ENCODE results near the gene SLC17A9. TPM values are rescaled to one million over a fixed set of nuclear protein-coding genes. Genes with fewer than 3 reads are reported as not detected.

Gene SLC17A9
- total RNA-seq, 2 donors from 2014 or later: 10.2 to 11.8 TPM

DNA sequence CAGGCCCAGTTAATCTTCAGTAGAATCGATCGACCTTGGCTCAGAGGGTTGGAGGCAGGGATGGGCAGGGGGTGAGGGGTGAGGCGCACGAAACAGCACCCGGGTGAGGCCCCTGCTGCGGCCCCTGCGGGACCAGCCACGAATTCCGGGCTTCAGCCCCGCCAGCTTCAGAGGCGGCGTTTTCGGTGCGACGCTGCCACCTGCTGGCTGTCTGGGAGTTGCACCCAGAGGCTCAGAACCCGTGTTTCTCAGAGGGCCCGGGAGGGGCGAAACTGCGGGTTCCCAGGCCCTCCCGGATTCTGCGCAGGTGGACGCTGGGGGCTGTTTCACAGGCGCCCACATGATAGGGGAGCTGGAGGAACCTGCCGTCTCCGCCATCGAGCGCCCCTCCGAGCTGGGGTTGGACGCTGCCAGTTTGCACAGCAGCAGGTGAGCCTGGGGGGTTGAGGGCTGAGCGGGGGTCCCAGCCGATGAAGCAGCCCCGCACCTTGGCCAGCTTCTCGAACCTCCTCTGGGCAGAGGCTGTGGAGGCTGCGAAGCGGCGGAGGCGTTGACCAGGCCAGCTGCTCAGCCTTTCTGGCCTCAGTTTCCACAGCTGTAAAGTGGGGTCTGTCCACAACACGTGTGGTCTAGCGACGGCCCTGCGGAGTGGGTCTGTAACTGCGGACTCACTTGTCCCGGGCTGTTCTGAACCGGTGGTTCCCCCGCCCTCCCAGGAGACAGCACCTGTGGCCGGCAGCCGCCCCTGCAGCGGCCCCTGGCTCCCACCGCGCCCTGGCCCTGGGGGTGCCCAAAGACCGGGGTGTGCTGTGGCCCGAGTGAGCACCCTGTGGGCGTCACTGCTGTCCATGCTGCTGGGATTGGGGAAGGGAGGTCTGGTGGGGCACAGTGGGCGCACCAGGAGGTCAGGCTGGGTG is 56.8 kb downstream of the SLC17A9 start:
- Mint-ChIP-seq H3K27ac (no peak overlapping the region), H3K27me3 (ENCODE audit: low read depth) (peaks cover 54% of the 10 kb centered on the region), H3K36me3 (ENCODE audit: insufficient read depth in 2 of 2) (peaks cover 8 to 9% of the 10 kb centered on the region in 2 donors), H3K4me1 (ENCODE audit: low read depth) (peaks cover 23% of the 10 kb centered on the region), H3K4me3 (peak overlapping the region; percentile 74 to 94), H3K9me3 (peaks cover 2 to 7% of the 10 kb centered on the region in 2 donors)
- ATAC-seq (replicated peaks in 1 of 2) (peak; percentile 76 to 83), DNase-seq (peak; percentile 85 to 88)

DNA sequence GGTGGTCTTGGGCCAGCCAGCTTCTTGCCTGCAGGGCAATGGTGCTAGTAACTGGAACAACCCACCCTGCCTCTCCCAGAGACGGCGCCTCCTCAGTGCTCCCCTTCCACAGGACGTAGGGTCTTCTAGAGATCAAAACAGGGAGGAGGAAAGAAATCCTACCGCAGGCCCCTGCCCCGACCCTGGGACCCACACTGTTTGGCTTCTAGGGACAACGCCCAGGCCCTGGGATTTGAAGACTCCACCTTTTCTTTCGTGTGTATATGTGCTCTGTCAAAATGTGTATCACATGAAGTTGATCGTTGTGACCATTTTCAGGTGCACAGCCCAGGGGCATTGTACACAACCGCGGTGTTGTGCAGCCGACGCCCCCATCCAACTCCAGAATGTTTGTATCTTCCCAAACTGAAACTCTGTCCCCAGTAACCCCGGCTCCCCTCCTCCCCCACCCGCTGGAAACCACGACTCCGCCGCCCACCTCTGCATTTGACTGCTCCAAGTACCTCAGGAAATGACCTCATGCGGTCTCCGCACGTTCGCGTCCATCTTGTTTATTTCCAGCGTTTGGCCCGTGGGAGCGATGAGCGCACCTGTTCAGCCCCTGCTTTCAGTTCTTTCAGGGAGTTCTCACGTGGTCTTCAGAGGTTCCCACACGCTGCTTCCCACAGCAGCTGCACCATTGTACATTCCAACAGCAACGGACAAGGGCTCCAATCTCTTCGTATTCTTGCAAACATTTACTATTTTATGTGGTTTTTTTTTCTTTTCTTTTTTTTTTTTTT is 57.7 kb downstream of the SLC17A9 start:
- Mint-ChIP-seq H3K4me1 (ENCODE audit: low read depth) (peaks cover 23% of the 10 kb centered on the region), H3K27me3 (ENCODE audit: low read depth) (peaks cover 58% of the 10 kb centered on the region), H3K9me3 (peaks cover 2 to 7% of the 10 kb centered on the region in 2 donors), H3K4me3 (peak overlapping the region; percentile 74 to 94), H3K27ac (no peak overlapping the region), H3K36me3 (ENCODE audit: insufficient read depth in 2 of 2) (peaks cover 8 to 9% of the 10 kb centered on the region in 2 donors)
- ATAC-seq (replicated peaks in 1 of 2) (peak; percentile 67 to 69), DNase-seq (peak; percentile 60 to 81)

DNA sequence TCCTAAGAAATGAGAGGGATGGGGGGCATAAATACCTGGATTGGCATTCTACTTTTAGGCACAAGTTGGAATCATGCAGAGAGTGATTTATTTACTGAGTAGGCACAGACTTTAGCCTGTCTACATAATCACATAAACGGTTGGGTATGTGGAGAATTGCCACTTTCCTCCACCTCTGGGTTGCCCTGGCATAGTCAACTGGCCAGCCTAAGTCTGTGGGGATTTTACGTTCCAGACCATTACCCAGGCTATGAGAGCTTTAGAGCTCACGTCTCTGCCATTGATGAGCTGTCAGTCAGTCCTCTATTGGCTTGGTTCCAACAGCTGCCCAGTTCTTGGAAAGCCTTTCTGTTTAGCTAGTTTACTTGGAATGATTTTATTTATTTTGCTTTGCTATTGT is 59.3 kb downstream of the SLC17A9 start:
- ATAC-seq (replicated peaks in 1 of 2): no peak
- Mint-ChIP-seq H3K4me3 (no peak overlapping the region), H3K4me1 (ENCODE audit: low read depth) (peaks cover 23% of the 10 kb centered on the region), H3K9me3 (peaks cover 2 to 7% of the 10 kb centered on the region in 2 donors), H3K36me3 (ENCODE audit: insufficient read depth in 2 of 2) (peaks cover 8 to 9% of the 10 kb centered on the region in 2 donors), H3K27me3 (ENCODE audit: low read depth) (peaks cover 61% of the 10 kb centered on the region), H3K27ac (no peak overlapping the region)
- DNase-seq: no peak

DNA sequence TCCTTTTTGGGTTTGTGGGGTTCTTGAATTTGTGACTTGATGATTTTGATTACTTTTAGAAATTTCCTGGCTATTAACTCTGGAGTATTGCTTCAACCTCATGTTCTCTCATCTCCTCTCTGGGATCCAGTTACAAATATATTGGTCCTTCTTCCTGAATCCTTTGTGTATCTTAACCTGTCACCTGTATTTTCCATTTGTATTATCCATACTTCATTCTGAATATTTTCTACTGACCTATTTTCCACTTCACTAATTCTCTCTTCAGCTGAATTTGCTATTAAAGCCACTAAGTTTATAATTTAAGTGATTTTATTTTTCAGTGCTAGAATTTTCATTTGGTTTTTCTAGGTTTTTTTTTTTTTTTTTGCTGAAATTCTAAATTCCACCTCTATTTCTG is 60.7 kb downstream of the SLC17A9 start:
- DNase-seq: no peak
- Mint-ChIP-seq H3K27ac (no peak overlapping the region), H3K4me3 (no peak overlapping the region), H3K27me3 (ENCODE audit: low read depth) (peaks cover 56% of the 10 kb centered on the region), H3K9me3 (peaks cover 2 to 7% of the 10 kb centered on the region in 2 donors), H3K4me1 (ENCODE audit: low read depth) (peaks cover 22% of the 10 kb centered on the region), H3K36me3 (ENCODE audit: insufficient read depth in 2 of 2) (peaks cover 8 to 9% of the 10 kb centered on the region in 2 donors)
- ATAC-seq (replicated peaks in 1 of 2): no peak

DNA sequence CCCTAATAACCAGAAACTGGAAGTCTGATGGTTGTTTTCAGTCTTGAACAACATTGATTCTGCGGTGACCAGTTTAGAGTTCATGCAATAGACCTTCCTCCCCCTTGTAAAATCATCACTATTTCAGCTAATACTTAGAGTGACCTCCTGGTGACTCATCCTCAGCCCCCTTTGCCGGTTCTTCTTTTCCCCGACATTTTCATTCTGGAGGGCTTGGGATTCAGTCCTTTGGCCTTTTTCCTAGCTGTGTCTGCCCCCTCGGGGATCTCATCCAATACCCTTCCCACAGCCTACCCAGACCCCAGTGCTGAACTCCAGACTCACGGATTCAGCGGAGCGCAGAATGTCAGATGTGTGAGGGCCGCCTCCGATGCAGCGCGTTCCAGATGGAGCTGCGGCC is 61.8 kb downstream of the SLC17A9 start:
- H3K9me3 Mint-ChIP-seq: peaks cover 2 to 7% of the 10 kb centered on the region in 2 donors
- DNase-seq: no peak
- no peak for ATAC-seq (replicated peaks in 1 of 2)
- peaks cover 45% of the 10 kb centered on the region for H3K27me3 Mint-ChIP-seq (ENCODE audit: low read depth)
- H3K4me3 Mint-ChIP-seq: no peak overlapping the region
- no peak overlapping the region for H3K27ac Mint-ChIP-seq
- H3K36me3 Mint-ChIP-seq (ENCODE audit: insufficient read depth in 2 of 2): peaks cover 8 to 9% of the 10 kb centered on the region in 2 donors
- peaks cover 11% of the 10 kb centered on the region for H3K4me1 Mint-ChIP-seq (ENCODE audit: low read depth)

DNA sequence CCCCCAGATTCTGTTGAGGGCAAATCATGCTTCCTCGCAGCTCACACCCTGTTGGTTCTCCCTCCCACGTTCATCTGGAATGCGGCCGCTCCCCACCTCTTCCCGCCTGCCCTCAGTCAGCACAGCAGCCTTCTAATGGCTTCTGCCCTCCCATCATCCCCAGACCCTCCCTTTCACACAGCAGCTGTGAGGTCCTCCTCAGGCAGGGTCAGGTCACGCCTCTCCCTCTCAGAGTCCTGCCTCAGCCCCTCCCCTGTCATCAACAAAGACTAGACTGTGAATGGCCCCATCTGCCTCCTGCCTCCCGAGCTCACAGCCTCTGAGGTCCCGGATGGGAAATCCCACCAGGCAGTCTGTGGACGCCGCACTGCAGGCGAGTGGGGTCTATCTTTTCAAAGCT is 62.2 kb downstream of the SLC17A9 start:
- DNase-seq (no peak), ATAC-seq (replicated peaks in 1 of 2) (no peak)
- peaks cover 8 to 9% of the 10 kb centered on the region in 2 donors for H3K36me3 Mint-ChIP-seq (ENCODE audit: insufficient read depth in 2 of 2)
- H3K27ac Mint-ChIP-seq: no peak overlapping the region
- peaks cover 2 to 7% of the 10 kb centered on the region in 2 donors for H3K9me3 Mint-ChIP-seq
- peaks cover 45% of the 10 kb centered on the region for H3K27me3 Mint-ChIP-seq (ENCODE audit: low read depth)
- H3K4me3 Mint-ChIP-seq: no peak overlapping the region
- peaks cover 9% of the 10 kb centered on the region for H3K4me1 Mint-ChIP-seq (ENCODE audit: low read depth)

DNA sequence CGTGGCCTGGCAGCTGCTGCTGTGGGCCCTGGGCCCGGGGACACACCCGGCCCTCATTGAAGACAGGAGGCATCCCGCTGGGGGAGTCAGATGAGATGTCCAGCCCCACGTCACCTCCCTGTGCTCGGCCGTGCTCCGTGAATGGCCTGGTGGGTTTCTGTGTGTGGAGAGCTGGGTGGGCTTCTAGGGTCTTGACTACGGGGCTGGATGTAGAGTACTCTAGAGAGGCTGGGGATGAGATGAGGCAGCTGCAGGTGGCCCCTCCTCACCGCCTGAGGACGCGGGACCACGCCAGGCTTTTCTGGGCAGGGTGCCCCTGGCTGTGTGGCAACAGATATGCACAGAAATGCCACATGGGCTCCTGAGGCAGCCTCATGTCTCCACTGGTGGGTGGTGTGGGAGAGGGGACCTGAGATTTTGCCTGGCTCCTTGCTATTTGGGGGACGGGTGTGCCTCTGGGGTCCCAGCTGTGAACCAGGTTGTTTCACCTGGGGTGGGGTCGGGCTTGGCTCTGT is 62.7 kb downstream of the SLC17A9 start:
- Mint-ChIP-seq H3K27me3 (ENCODE audit: low read depth) (peaks cover 41% of the 10 kb centered on the region), H3K4me3 (no peak overlapping the region), H3K9me3 (peaks cover 2 to 7% of the 10 kb centered on the region in 2 donors), H3K27ac (no peak overlapping the region), H3K36me3 (ENCODE audit: insufficient read depth in 2 of 2) (peaks cover 8 to 9% of the 10 kb centered on the region in 2 donors), H3K4me1 (ENCODE audit: low read depth) (peaks cover 5% of the 10 kb centered on the region)
- DNase-seq (no peak), ATAC-seq (replicated peaks in 1 of 2) (no peak)

DNA sequence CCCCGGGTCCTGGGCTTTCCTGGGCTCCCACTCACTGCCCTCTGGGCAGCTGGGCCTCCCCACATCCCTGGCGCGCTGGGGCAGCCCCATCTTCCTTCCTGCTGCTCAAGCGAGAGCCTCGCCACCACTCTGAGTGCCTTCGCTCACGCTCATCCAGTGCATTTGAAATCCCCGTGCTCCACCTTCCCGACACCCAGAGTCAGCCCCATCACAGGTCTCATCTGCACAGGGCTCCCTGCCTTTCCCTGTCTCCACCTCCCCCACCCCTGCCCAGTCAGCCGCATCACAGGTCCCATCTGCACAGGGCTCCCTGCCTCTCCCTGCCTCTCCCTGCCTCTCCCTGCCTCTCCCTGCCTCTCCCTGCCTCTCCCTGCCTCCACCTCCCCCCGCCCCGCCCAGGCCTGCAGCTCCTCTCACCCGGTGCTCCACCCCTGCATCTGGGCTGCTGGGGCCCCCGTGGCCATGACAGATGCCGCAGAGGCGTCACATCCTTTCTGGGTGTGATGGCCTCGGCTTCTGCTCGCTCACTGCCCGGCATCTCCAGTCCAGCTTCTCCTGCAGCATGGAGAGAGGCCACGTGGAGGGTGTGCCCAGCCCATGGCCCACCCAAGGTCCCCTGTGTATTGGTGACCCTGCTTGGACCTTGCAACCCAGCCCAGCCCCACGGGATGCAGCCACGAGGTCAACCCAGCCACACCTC is 63.3 kb downstream of the SLC17A9 start:
- no peaks in the 10 kb centered on the region for H3K4me1 Mint-ChIP-seq (ENCODE audit: low read depth)
- peaks cover 8 to 9% of the 10 kb centered on the region in 2 donors for H3K36me3 Mint-ChIP-seq (ENCODE audit: insufficient read depth in 2 of 2)
- DNase-seq (no peak), ATAC-seq (replicated peaks in 1 of 2) (no peak)
- no peak overlapping the region for H3K4me3 Mint-ChIP-seq
- H3K27ac Mint-ChIP-seq: no peak overlapping the region
- H3K9me3 Mint-ChIP-seq: peaks cover 2 to 7% of the 10 kb centered on the region in 2 donors
- peaks cover 35% of the 10 kb centered on the region for H3K27me3 Mint-ChIP-seq (ENCODE audit: low read depth)

DNA sequence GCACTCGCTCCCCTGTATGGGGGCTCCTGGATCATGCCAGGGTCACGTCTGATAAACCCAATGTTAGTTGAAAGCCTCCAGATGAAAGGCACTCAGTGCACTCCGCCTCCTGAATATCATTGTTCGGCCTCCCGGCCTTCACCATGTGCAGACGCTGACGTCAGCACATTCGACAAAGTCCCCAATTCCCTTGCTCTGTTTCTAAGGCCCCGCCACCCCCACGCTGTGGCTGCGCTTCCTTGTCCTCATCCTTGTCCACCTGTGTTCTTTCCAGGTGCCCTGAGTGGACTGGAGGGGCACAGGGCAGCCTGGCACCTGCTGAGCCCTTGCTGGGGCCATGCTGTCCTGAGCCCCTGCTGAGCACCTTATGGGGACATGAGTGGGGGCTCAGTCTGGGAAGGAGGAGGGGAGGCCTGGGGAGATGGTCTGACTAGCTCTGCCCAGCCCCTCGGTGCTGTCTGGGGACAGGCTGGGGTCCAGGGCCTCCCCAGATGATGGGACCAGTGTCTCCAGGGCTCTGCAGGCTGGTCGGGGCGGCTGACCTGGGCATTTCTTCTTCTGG is 64.1 kb downstream of the SLC17A9 start:
- Mint-ChIP-seq H3K27ac (no peak overlapping the region), H3K9me3 (peaks cover 2 to 7% of the 10 kb centered on the region in 2 donors), H3K36me3 (ENCODE audit: insufficient read depth in 2 of 2) (peaks cover 8 to 9% of the 10 kb centered on the region in 2 donors), H3K27me3 (ENCODE audit: low read depth) (peaks cover 28% of the 10 kb centered on the region), H3K4me1 (ENCODE audit: low read depth) (no peaks in the 10 kb centered on the region), H3K4me3 (no peak overlapping the region)
- DNase-seq: no peak
- ATAC-seq (replicated peaks in 1 of 2): no peak

DNA sequence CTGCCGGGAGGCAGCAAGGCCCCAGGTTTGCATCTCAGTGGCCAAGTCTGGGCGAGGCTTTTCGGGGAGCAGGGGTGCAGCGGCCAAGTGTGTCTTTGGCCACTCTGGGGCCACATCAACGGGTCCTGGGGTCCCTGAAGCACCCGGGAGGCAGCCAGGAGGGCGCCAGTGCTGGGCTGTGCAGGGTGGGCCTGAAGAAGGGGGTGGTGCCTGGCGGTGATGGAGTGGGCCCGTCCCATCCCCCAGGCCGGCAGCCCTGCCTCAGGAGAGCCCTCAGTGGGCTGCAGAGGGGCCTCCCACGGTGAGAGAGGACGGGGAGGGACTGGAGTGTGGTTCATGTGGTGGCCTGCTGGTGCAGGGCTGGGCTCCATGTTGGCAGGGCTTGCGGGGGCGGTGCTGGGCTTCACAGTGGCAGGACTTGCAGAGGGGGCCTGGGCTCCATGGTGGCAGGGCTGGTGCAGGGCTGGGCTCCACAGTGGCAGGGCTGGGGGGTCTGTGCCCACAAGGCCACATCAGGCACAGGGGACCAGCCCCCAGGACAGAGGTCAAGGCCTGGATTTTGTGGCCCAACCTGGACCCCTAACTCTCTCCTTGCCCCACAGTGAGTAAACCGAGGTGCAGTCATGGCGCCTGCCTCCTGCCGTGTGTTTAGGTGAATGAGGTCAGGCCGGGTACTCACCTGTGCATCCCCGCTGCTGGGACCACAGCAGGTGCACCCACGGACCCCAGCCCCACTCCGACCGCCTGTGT is 64.7 kb downstream of the SLC17A9 start:
- H3K27ac Mint-ChIP-seq: no peak overlapping the region
- DNase-seq (no peak), ATAC-seq (replicated peaks in 1 of 2) (no peak)
- no peaks in the 10 kb centered on the region for H3K4me1 Mint-ChIP-seq (ENCODE audit: low read depth)
- peaks cover 2 to 7% of the 10 kb centered on the region in 2 donors for H3K9me3 Mint-ChIP-seq
- H3K27me3 Mint-ChIP-seq (ENCODE audit: low read depth): peaks cover 26% of the 10 kb centered on the region
- H3K36me3 Mint-ChIP-seq (ENCODE audit: insufficient read depth in 2 of 2): peaks cover 8 to 9% of the 10 kb centered on the region in 2 donors
- no peak overlapping the region for H3K4me3 Mint-ChIP-seq

DNA sequence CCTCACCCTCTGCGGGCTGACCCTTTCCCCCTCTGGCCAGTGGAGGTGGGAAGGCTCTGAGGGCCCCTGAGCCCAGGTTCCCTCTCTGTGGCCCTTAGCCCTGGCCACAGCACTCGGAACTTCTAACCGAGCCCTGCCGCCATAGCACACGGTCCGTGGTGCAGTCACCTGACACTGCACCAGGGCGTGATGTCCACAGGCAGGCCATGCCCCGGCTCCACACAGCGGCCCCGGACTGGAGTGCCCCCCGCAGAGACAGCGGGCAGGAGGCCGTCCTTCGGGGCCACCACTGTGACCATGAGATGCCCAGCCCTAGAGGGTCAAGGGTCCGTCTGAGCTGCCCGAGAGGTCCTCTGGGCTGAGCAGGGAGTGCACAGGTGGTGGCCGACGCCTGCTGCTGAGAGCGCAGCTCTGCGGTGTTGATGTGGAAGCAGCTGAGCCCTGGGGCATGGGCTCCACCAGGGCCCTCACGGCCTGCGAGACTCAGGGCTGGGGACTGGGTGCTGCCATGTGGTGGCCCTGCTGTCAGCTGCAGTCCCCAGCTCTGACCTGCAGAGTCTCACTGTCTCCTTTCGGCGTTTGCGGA is 65.4 kb downstream of the SLC17A9 start:
- no peak for ATAC-seq (replicated peaks in 1 of 2)
- peaks cover 8 to 9% of the 10 kb centered on the region in 2 donors for H3K36me3 Mint-ChIP-seq (ENCODE audit: insufficient read depth in 2 of 2)
- H3K4me3 Mint-ChIP-seq: no peak overlapping the region
- no peaks in the 10 kb centered on the region for H3K4me1 Mint-ChIP-seq (ENCODE audit: low read depth)
- DNase-seq: no peak
- H3K27ac Mint-ChIP-seq: no peak overlapping the region
- peaks cover 2 to 6% of the 10 kb centered on the region in 2 donors for H3K9me3 Mint-ChIP-seq
- H3K27me3 Mint-ChIP-seq (ENCODE audit: low read depth): peaks cover 23% of the 10 kb centered on the region
